NCI-H1092 treated with DMSO at 0.1 percent for 48 hours (cell line): ENCODE data around the gene KIF5A.
A peak's percentile ranks its signal among the peaks of the same experiment; 100 is the strongest.
"Not testable (repeated sequence)": the region's sequence is repeated elsewhere in the genome, so short reads cannot be mapped to it uniquely, and the experiment has no call there.

ENCODE experiments used
- DNase-seq: peaks from one replicate; lab custom pipeline; 2025; lab: John Stamatoyannopoulos, UW

KIF5A gene

GRCh38 chr12:57554897-57555296 lies 5.1 kb downstream of the KIF5A start:
- DNase-seq = no peak

GRCh38 chr12:57558864-57559263 lies 9.0 kb downstream of the KIF5A start:
- no peak for DNase-seq

DNA sequence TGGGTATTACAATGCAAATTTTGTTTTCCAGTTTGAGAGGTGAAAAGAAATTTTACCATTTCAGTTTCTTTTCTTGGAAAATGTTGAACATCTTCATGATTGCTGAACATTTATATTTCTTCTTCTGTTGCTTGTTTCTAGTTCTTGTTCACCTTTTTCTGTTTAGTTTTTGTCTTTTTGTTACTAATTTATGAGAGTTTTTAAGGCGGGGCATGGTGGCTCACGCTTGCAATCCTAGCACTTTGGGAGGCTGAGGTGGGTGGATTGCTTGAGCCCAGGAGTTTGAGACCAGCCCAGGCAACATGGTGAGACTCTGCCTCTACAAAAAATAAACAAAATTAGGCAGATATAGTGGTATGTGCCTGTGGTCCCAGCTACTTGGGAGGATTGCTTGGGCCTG lies 10.7 kb downstream of the KIF5A start:
- no peak for DNase-seq

GRCh38 chr12:57561117-57561516 lies 11.3 kb downstream of the KIF5A start:
- DNase-seq = not testable (repeated sequence)

GRCh38 chr12:57563358-57563757 lies 13.5 kb downstream of the KIF5A start:
- no peak for DNase-seq

DNA sequence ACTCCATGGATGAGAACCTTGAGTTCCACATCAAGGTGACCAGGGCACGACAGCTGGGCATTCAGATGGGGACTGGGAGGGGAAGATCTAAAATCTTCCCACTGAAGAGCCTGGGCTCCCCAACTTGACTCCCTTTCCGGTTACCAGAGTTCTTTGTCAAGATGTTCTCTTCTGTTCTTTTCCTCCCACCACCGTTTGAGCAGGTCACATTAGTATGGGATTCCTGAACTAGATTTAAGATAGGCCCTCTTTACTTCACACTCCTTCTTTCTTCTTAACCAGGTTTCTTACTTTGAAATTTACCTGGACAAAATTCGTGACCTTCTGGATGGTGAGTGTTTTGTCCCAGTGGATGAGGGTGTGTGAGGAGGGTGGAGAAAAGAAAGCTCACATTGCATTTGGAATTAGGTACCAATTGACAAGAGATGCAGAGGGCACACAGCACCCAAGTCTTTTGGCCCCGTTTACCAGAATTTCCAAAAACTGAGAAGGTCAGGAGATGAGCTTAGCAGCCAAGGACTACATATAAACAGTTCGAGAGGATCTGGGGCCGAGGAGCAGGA lies 14.4 kb downstream of the KIF5A start:
- DNase-seq = no peak

DNA sequence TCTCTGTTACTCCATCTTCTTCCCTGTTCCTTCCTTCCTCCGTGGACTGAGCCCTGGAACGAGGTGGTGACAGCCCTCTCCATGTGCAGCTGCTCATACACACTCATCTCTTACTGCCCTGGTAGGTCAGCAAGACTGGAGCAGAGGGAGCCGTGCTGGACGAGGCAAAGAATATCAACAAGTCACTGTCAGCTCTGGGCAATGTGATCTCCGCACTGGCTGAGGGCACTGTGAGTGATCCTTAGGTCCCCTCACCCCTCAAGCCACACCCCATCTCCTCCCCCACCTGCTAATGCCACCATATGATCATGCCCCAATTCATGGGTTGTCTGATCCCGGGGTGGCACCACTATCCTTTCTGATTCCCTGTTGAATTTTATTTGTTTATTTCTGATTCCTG lies 19.0 kb downstream of the KIF5A start:
- no peak for DNase-seq

DNA sequence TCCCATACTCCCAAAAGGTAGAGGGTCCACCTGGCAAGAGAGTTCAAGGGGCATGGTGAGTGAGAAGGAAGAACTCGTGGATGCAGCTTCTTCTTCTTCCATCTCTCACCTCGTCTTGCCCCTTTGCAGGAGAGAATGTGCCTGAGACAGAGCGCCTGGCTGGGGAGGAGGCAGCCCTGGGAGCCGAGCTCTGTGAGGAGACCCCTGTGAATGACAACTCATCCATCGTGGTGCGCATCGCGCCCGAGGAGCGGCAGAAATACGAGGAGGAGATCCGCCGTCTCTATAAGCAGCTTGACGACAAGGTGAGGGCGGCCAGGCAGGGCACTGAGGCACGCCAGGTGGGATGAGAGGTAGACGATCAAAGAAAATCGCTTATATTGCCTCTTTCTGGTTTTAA lies 20.0 kb downstream of the KIF5A start:
- DNase-seq = no peak

- DNase-seq = not testable (repeated sequence)
These were observed 20.6 kb downstream of the KIF5A start for GRCh38 chr12:57570438-57570837.

- DNase-seq = no peak
These were observed 22.3 kb downstream of the KIF5A start for GRCh38 chr12:57571926-57572762.

- DNase-seq = no peak
These were observed 25.0 kb downstream of the KIF5A start for GRCh38 chr12:57574795-57575194.

GRCh38 chr12:57575771-57576612 lies 26.1 kb downstream of the KIF5A start:
- no peak for DNase-seq

DNA sequence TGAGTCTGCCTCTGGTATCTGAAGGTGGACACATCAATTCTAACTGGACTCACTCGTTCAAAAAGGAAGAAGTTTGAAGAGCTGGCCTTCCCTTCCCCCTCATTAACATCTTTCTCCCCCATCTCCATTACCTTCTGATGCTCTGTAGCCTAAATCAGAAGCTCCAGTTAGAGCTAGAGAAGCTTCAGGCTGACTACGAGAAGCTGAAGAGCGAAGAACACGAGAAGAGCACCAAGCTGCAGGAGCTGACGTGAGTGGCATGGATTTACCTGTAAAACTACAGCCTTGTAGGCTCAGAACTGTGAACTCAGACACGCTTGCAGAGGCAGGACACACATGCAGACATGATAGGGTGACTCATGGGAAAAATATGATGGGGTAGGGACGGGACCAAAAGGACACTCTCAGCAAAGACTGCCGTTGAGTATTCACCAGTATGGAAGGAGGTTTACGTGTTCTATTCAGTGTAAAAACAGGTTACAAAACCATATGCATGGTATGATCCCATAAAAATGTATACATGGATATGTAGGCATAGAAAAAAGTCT lies 26.8 kb downstream of the KIF5A start:
- DNase-seq = no peak

DNA sequence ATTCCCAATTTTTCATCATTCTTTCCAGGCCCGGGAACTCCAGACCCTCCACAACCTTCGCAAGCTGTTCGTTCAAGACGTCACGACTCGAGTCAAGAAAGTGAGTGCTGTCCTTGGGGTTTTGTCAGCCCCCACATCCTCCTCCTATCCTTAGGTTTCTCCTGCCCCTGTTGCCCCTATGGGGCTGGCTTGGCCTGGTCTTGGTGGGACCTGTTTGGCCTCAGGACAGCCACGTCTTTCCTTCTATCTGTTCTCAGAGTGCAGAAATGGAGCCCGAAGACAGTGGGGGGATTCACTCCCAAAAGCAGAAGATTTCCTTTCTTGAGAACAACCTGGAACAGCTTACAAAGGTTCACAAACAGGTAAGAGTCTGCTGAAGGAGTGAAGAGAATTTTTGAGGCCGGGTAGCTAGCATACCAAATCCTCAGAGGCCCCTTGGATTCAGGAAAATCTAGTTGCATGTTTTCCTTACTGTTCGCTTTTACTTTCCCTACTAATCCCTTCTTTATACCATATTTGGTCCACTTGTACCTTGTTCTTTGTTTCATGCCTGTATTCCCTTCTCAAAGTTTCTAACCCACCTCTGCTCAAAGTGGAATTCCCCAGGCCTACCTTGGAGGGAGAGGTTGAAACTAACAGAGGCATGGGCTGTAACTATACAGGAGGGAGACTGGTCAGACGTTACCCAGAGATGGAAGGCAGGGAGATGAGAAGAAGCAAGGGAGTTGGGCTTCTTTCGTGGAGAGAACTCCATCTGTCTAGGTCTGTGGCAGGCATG lies 28.3 kb downstream of the KIF5A start:
- DNase-seq = no peak

GRCh38 chr12:57579011-57579410 lies 29.2 kb downstream of the KIF5A start:
- no peak for DNase-seq

GRCh38 chr12:57579677-57580465 lies 30.0 kb downstream of the KIF5A start:
- no peak for DNase-seq

DNA sequence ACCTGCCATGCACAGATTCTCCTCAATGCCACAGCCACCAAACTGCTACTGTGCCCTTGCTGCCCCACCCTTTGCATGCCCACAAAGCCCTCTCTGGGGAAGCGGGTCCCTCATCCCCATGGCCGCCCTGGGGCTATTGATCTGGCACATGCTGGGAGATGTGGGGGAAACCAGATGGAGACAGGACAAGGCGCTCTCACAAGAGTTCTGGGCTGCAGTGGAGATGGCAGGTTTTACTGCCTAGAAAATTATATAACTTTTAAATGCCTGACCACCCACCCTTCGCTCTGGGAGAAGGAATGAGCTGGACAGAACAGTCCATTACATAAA lies 30.6 kb downstream of the KIF5A start:
- no peak for DNase-seq

DNA sequence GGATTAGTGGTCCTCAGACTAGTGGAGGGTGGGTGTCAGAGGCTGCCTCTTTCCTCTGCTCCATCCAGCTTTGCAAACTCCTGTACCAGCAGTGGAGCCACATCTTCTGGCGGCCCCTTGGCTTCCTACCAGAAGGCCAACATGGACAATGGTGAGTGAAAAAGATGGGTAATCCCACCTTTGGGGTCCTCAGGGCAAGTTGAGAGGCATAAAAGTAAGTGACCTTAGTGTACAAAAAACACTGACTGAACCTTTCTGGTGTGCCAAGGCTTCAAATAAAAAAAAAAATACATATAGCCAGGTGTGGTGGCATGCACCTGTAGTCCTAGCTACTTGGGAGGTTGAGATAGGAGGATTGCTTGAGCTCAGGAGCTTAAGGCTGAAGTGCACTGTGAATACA lies 32.0 kb downstream of the KIF5A start:
- DNase-seq = no peak

DNA sequence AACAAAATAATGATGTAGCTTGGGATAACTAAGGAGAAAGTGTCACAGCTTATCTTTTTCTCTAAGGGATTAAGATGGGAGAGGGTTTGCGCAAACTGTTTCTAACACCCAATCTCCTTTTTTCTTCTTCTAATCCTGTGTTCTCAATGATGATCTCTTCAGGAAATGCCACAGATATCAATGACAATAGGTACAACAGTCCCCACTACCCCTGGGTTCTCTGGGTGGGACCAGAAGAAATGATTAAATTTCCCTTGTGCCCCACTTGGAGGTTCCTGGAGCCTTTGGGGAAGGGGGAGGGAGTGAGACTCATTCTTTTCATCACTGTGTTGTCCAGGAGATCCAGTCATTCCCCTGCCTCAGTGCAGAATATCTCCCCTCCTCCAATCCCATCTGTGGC lies 32.6 kb downstream of the KIF5A start:
- no peak for DNase-seq

DNA sequence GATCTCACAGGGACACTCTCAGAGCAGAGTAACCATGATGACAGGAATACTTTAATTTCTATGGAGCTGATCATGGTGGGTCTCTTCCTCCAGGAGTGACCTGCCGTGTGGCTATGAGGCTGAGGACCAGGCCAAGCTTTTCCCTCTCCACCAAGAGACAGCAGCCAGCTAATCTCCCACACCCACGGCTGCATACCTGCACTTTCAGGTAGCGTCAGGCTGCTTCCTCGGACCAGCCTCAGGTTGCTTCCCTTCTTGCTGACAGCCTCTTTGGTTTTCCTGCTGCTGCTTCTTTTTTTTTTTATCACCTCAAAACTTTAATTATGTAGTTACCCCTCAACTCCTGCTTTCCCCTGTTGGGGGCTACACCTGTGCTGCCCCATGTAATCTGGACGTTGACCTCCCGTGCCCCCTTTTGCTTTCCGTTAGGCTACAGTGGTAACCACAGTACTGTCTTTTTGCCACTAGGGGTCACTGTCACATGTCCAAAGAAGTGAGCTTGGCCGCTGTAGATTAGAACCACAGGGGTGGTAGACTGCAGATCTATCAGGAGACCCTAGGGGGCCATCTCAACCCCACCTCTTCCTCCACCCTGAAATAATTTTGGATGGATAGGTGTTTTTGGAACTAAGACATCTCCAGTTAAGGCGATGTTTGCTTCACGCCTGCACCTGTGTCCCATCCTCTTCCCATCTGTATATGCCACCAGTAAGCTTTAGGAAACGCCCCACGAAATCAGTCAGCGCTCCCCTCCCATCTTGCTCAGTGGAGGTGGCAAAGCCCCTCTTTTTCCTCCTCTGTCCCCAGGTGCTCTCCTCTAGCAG lies 33.4 kb downstream of the KIF5A start:
- peak; percentile 74 for DNase-seq
